ENCODE data around the gene BPIFA3. TPM values are rescaled to one million over a fixed set of nuclear protein-coding genes. Genes with fewer than 3 reads are reported as not detected.

The BPIFA3 gene
- total RNA-seq, 1 experiment from 2014 or later = not detected

DNA sequence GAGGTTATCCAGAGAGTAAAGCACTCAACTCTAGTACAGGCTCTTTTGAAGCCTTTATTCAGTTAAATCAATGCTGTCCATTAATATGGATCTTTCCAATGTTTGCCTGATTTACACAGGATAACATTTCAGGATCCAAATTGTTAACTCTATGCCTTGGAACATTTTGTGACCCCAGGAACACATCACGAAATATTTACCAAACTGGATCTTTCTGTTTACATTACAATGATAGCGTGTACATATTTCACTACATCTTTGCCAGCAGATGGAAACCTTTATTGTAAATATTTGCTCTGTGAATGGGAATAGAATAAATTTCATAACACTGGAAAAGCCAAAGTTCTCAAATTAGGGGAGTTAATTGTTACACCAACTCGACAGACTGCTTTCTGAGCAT, 25.7 kb upstream of the BPIFA3 start:
- Histone ChIP-seq H3K36me3 (ENCODE audit: control insufficient read depth in 1 of 2, insufficient read depth in 2 of 2, low read length in 2 of 2) (no peaks in the 10 kb centered on the region), H3K27me3 (ENCODE audit: insufficient read depth, low read length) (peaks cover 59% of the 10 kb centered on the region), H3K79me2 (ENCODE audit: insufficient read depth, low read length) (no peaks in the 10 kb centered on the region), H3K9me2 (ENCODE audit: insufficient read depth) (no peaks in the 10 kb centered on the region), H2AFZ (ENCODE audit: low read depth, low read length, poor library complexity, severe bottlenecking) (no peak overlapping the region), H4K20me1 (ENCODE audit: insufficient read depth) (no peaks in the 10 kb centered on the region), H3K9me3 (ENCODE audit: control insufficient read depth in 1 of 2, insufficient read depth in 1 of 2, low read depth in 1 of 2, low read length in 2 of 2) (no peaks in the 10 kb centered on the region), H3K9ac (ENCODE audit: low read length) (no peak overlapping the region), H3K4me3 (replicated peaks in 1 of 2; ENCODE audit: low read depth in 1 of 2, low read length in 2 of 2) (no peak overlapping the region), H3K4me1 (ENCODE audit: control insufficient read depth in 1 of 2, insufficient read depth in 2 of 2, low read length in 2 of 2) (no peaks in the 10 kb centered on the region), H3K27ac (ENCODE audit: low read depth, low read length) (no peak overlapping the region), H3K4me2 (ENCODE audit: low read length) (no peak overlapping the region)
- intact Hi-C loops (cut with micrococcal nuclease) = no loop called here
- ChIA-PET POLR2A (no interaction called here), CTCF (no interaction called here), RAD21 (ENCODE audit: low non-redundant PET in 1 of 2, low total read pairs in 2 of 2, uncharacterized antibody in 2 of 2, unreplicated experiment in 2 of 2) (no interaction called here)
- BruUV-seq (replicated peaks) = no TSS peak
- DNase-seq (ENCODE audit: low read depth, low spot score) (no peak), ATAC-seq (no peak)
- TF ChIP-seq TCF7L2 (IDR thresholded peaks at IDR 0.05; ENCODE audit: borderline replicate concordance, extremely low read depth, insufficient read depth, insufficient read length) (no peak), CBX3 (IDR thresholded peaks at IDR 0.05; ENCODE audit: low read depth) (no peak), EZH2 (IDR thresholded peaks at IDR 0.05) (no peak), EGR1 (IDR thresholded peaks at IDR 0.05; ENCODE audit: low read depth) (no peak), SRF (IDR thresholded peaks at IDR 0.05; ENCODE audit: low read depth) (no peak), POLR2A (IDR thresholded peaks at IDR 0.05; ENCODE audit: borderline replicate concordance, extremely low read depth, insufficient read depth, insufficient read length) (no peak)
- TF ChIP-seq, protein P1, sequence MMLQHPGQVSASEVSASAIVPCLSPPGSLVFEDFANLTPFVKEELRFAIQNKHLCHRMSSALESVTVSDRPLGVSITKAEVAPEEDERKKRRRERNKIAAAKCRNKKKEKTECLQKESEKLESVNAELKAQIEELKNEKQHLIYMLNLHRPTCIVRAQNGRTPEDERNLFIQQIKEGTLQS (IDR thresholded peaks at IDR 0.05) = no peak
- TF ChIP-seq, protein P2, sequence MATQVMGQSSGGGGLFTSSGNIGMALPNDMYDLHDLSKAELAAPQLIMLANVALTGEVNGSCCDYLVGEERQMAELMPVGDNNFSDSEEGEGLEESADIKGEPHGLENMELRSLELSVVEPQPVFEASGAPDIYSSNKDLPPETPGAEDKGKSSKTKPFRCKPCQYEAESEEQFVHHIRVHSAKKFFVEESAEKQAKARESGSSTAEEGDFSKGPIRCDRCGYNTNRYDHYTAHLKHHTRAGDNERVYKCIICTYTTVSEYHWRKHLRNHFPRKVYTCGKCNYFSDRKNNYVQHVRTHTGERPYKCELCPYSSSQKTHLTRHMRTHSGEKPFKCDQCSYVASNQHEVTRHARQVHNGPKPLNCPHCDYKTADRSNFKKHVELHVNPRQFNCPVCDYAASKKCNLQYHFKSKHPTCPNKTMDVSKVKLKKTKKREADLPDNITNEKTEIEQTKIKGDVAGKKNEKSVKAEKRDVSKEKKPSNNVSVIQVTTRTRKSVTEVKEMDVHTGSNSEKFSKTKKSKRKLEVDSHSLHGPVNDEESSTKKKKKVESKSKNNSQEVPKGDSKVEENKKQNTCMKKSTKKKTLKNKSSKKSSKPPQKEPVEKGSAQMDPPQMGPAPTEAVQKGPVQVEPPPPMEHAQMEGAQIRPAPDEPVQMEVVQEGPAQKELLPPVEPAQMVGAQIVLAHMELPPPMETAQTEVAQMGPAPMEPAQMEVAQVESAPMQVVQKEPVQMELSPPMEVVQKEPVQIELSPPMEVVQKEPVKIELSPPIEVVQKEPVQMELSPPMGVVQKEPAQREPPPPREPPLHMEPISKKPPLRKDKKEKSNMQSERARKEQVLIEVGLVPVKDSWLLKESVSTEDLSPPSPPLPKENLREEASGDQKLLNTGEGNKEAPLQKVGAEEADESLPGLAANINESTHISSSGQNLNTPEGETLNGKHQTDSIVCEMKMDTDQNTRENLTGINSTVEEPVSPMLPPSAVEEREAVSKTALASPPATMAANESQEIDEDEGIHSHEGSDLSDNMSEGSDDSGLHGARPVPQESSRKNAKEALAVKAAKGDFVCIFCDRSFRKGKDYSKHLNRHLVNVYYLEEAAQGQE (IDR thresholded peaks at IDR 0.05; ENCODE audit: low read depth) = no peak

Data from HCT116 (cell line).